Ascending aorta (tissue), 2 donors: ENCODE data around the gene TSPEAR. TPM values are rescaled to one million over a fixed set of nuclear protein-coding genes. Genes with fewer than 3 reads are reported as not detected.
A peak's percentile ranks its signal among the peaks of the same experiment; 100 is the strongest.

Source experiments
- DNase-seq, 2 donors: peaks; one replicate each; pipeline ENCODE4 v3.0.0-alpha.2; 2019; ENCODE audit warnings: low spot score in 2 of 2
- H3K27ac ChIP-seq, 2 donors: fragments of 200-600 bp; sonication (generic); one replicate each; pipeline ENCODE4 v1.5.1; 2016 to 2017; ENCODE audit warnings: mild to moderate bottlenecking in 1 of 2
- H3K27me3 ChIP-seq: fragments of 200-600 bp; sonication (generic); one replicate; pipeline ENCODE4 v1.5.1; 2017
- H3K36me3 ChIP-seq, 2 donors: fragments of 200-600 bp; sonication (generic); one replicate each; pipeline ENCODE4 v1.5.1; 2016
- H3K4me1 ChIP-seq, 2 donors: fragments of 200-600 bp; sonication (generic); one replicate each; pipeline ENCODE4 v1.5.1; 2016 to 2017; ENCODE audit warnings: mild to moderate bottlenecking in 1 of 2
- H3K4me3 ChIP-seq, 2 donors: fragments of 200-600 bp; sonication (generic); one replicate each; pipeline ENCODE4 v1.5.1; 2016 to 2017; ENCODE audit warnings: mild to moderate bottlenecking in 1 of 2
- H3K9me3 ChIP-seq, 2 donors: fragments of 200-600 bp; sonication (generic); one replicate each; pipeline ENCODE4 v1.5.1; 2016
- intact Hi-C: fragments of 100-400 bp; cut with DNase I; formaldehyde crosslinking; loops from one replicate; pipeline ENCODE4 v1.15.1; 2023
- total RNA-seq: library from RNA; depleted of rRNA; stranded (reverse); fragments of >200 nt; gene quantifications from one replicate; pipeline ENCODE4 v1.1.0, GENCODE V29; 2016
- TF ChIP-seq, protein P1 (sequence below), 3 experiments: fragments of 200-600 bp in 2 of 3; fragments of 450-650 bp in 1 of 3; sonication (generic) in 2 of 3; IDR thresholded peaks; one replicate each; pipeline ENCODE4 v1.5.1; 2016 to 2019; ENCODE audit warnings: antibody characterized with exemption in 3 of 3, mild to moderate bottlenecking in 1 of 3, moderate library complexity in 1 of 3

TSPEAR gene
- total RNA-seq, 1 donor from 2014 or later = not detected

DNA sequence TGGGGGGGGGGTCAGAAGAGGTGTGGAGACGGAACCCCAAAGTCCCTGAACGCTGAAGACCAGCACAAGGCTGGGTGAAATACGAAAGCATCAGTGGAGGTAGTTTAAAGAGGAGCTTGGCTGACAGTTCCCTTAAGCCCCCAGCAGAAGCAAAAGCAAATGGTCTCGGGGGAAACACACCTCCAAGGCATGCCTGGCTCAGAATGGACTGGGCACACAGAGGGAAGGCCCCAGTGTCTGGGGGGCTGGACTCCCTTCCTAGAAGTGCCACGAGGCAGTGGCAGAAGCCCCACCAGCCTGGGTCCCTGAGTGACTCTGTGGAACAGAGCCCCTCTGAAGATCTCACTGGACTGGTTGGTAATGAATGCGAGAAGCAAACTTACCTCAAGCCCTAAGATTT lies 46.4 kb upstream of the TSPEAR start:
- intact Hi-C loops = no loop called here
- DNase-seq = peak in 1 of 2 donors; percentile 13
- H3K27me3 ChIP-seq = no peaks in the 10 kb centered on the region
- H3K4me3 ChIP-seq = no peak overlapping the region
- TF ChIP-seq, protein P1, sequence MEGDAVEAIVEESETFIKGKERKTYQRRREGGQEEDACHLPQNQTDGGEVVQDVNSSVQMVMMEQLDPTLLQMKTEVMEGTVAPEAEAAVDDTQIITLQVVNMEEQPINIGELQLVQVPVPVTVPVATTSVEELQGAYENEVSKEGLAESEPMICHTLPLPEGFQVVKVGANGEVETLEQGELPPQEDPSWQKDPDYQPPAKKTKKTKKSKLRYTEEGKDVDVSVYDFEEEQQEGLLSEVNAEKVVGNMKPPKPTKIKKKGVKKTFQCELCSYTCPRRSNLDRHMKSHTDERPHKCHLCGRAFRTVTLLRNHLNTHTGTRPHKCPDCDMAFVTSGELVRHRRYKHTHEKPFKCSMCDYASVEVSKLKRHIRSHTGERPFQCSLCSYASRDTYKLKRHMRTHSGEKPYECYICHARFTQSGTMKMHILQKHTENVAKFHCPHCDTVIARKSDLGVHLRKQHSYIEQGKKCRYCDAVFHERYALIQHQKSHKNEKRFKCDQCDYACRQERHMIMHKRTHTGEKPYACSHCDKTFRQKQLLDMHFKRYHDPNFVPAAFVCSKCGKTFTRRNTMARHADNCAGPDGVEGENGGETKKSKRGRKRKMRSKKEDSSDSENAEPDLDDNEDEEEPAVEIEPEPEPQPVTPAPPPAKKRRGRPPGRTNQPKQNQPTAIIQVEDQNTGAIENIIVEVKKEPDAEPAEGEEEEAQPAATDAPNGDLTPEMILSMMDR (IDR thresholded peaks at IDR 0.05) = no peak
- H3K36me3 ChIP-seq = no peaks in the 10 kb centered on the region
- no peaks in the 10 kb centered on the region for H3K4me1 ChIP-seq
- H3K27ac ChIP-seq = no peak overlapping the region
- peaks cover 0 to 5% of the 10 kb centered on the region in 2 donors for H3K9me3 ChIP-seq

DNA sequence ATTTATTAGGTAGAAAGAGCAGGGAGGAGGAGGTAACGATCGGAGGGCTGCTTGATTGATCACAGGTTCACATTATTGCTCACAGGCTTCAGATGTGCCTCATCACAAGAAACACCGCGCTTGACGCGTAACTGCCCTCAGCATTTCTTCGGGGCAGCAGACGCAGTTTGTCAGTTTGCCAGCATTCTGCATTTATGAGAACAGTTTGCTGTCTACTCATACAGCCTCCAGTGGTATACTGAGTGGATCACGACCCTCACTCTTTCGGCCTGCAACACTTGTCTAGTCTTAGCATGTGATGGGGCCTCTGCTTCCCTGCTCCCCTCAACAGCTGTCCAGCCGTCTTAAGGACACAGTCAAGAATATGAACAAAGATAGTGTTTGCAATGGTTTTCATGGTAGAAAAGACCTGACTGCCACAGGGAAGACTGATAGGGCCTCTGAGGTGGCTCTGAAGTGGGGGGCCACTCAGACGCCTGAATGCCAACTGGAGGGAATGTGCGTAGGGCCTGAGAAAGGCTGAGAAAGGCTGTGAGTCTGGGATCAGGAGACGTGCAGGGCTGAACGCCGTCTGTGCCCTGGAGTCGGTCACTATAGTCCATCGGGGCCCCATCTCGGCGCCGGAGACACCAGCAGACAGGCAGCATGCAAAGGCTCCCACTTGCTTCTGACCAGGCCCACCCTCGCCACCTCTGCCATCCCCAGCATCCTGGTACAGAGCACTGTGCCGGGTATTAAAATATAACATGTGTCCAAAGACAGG lies 45.2 kb upstream of the TSPEAR start:
- DNase-seq = peak in 1 of 2 donors; percentile 55
- intact Hi-C loops = no loop called here
- no peaks in the 10 kb centered on the region for H3K4me1 ChIP-seq
- no peak overlapping the region for H3K4me3 ChIP-seq
- H3K36me3 ChIP-seq = no peaks in the 10 kb centered on the region
- H3K27me3 ChIP-seq = no peaks in the 10 kb centered on the region
- TF ChIP-seq, protein P1 (IDR thresholded peaks at IDR 0.05) = no peak
- no peak overlapping the region for H3K27ac ChIP-seq
- H3K9me3 ChIP-seq = peaks cover 0 to 5% of the 10 kb centered on the region in 2 donors

DNA sequence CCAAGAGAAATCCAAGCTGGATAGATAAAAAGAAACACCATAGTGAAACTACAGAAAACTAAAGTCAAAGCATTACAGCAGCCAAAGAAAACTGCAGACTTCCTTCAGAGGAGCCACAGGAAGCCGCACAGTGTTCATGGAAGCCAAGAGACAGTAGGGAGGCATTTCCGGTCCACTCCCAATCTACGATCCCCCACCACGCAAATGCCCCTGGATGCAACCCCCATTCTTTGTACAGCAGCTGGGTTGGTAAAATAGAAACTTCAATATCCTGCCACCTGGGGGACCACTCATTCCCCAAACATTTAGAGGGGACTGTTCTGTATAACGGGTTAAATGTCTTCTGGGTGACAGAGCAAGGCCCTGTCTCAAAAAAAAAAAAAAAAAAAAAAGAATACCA lies 43.9 kb upstream of the TSPEAR start:
- TF ChIP-seq, protein P1 (IDR thresholded peaks at IDR 0.05) = no peak
- no peaks in the 10 kb centered on the region for H3K4me1 ChIP-seq
- no peak for DNase-seq
- H3K27ac ChIP-seq = no peak overlapping the region
- no peaks in the 10 kb centered on the region for H3K36me3 ChIP-seq
- no peaks in the 10 kb centered on the region for H3K27me3 ChIP-seq
- no peak overlapping the region for H3K4me3 ChIP-seq
- peaks cover 0 to 5% of the 10 kb centered on the region in 2 donors for H3K9me3 ChIP-seq
- intact Hi-C loops = no loop called here

DNA sequence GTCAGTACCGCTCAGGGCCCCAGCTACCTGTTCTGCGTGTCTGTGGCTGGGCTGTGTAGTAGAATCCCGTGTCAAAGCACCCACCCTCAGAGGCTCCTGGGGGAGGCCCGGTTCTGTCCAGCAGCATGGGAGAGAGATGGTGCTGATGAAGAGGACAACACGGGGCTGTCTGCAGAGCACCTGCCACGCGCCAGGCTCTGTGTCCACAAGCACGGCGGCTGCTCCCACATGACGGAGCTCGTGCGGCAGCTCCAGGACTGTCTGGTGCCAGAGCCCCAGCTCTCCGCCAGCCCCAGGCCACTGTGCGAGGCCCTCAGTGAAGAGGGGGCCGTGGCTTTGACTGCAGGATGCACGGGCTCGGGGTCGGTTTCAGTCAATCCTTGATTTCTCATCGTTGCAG lies 42.0 kb upstream of the TSPEAR start:
- Histone ChIP-seq H3K36me3 (no peaks in the 10 kb centered on the region), H3K27me3 (no peaks in the 10 kb centered on the region), H3K9me3 (peaks cover 0 to 5% of the 10 kb centered on the region in 2 donors), H3K27ac (no peak overlapping the region), H3K4me3 (no peak overlapping the region), H3K4me1 (no peaks in the 10 kb centered on the region)
- DNase-seq = no peak
- TF ChIP-seq, protein P1 (IDR thresholded peaks at IDR 0.05) = no peak
- intact Hi-C loops = no loop called here

DNA sequence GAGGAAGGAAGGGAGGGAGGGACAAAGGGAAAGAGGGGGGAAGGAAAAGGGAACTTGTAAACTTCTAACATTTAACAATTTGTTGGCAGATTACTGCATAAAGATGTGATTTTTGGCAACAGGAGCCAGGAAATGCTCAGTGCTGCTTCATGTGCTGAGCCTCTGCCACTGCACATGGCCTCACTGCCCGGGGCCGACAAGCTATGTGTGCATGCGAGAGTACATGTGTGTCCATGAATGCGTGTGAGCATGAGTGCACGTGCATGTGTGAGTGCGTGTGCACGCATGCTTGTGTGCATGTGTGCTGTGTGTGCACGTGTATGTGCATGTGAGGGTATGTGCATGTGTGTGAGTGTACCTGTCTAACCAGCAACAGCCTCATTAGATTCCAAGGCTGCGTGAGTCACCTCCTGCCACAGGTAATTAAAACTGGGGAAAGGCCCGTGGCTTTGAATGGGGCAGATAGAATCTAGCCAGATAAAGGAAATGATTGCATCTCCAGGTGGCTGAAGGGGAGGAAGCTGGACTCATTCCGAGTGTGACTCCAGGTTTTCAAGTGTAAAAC lies 41.4 kb upstream of the TSPEAR start:
- H3K9me3 ChIP-seq = peaks cover 0 to 5% of the 10 kb centered on the region in 2 donors
- TF ChIP-seq, protein P1 (IDR thresholded peaks at IDR 0.05) = no peak
- H3K27me3 ChIP-seq = no peaks in the 10 kb centered on the region
- H3K36me3 ChIP-seq = no peaks in the 10 kb centered on the region
- no peak for DNase-seq
- no peak overlapping the region for H3K4me3 ChIP-seq
- H3K27ac ChIP-seq = no peak overlapping the region
- no peaks in the 10 kb centered on the region for H3K4me1 ChIP-seq
- intact Hi-C loops = no loop called here
